ENCODE measurements around the gene SYNE1. TPM values are rescaled to one million over a fixed set of nuclear protein-coding genes. Genes with fewer than 3 reads are reported as not detected.
A peak's percentile ranks its signal among the peaks of the same experiment; 100 is the strongest.

The SYNE1 gene
- total and polyA plus RNA-seq, 8 donors = 12.8 to 279 (median 108) TPM

DNA sequence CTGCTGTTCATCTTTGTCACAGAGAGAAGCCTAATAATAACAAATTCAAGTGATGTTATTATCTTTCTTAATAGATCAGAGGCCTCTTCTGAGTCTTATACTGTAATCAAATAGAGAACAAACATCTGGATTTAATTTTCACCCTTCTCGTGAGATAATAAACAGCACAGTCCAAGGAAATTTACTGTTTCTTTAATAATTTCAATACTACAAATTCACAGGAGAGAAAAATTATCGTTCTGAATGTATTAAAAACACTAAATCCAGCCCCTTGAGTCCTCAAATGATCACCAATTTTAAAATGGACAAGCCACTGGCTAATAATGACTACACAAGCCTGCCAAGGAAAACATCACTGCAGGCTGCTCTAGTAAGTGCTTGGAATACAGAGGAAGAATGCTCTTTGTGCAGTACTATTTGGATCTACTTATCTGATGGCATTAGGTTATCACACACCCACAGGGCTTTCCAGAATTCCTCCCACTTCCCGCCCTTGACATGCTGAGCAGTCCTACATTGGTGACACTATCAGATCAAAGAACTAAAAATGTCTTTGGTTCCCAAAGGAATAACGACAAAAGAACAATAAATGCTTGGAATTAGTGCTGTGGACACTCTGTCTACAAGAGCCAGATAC is 38.1 kb downstream of the SYNE1 start:
- H3K4me1 ChIP-seq = peaks cover 9 to 26% (median 12%) of the 10 kb centered on the region in 4 donors
- peak overlapping the region in 4 of 5 donors; percentile 16 to 66 (median 45) for H3K27ac ChIP-seq
- intact Hi-C loops (cut with DNase I; ENCODE audit: low total_unique reads) = no loop called here
- peak in 1 of 2 donors; percentile 46 for DNase-seq
- WGBS, 5 donors = 18 to 34% (median 23%) methylated on average over 4 of the region's 4 CpGs
- no peaks in the 10 kb centered on the region for H3K9me3 ChIP-seq
- TF ChIP-seq, protein P1, sequence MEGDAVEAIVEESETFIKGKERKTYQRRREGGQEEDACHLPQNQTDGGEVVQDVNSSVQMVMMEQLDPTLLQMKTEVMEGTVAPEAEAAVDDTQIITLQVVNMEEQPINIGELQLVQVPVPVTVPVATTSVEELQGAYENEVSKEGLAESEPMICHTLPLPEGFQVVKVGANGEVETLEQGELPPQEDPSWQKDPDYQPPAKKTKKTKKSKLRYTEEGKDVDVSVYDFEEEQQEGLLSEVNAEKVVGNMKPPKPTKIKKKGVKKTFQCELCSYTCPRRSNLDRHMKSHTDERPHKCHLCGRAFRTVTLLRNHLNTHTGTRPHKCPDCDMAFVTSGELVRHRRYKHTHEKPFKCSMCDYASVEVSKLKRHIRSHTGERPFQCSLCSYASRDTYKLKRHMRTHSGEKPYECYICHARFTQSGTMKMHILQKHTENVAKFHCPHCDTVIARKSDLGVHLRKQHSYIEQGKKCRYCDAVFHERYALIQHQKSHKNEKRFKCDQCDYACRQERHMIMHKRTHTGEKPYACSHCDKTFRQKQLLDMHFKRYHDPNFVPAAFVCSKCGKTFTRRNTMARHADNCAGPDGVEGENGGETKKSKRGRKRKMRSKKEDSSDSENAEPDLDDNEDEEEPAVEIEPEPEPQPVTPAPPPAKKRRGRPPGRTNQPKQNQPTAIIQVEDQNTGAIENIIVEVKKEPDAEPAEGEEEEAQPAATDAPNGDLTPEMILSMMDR (IDR thresholded peaks at IDR 0.05) = no peak
- TF ChIP-seq EP300 (IDR thresholded peaks at IDR 0.05) (no peak), POLR2A (IDR thresholded peaks at IDR 0.05) (no peak), POLR2AphosphoS5 (IDR thresholded peaks at IDR 0.05) (peak in 1 of 3 donors; percentile 60)
- H3K4me3 ChIP-seq = no peak overlapping the region
- H3K36me3 ChIP-seq = no peaks in the 10 kb centered on the region
- H3K27me3 ChIP-seq = no peaks in the 10 kb centered on the region

DNA sequence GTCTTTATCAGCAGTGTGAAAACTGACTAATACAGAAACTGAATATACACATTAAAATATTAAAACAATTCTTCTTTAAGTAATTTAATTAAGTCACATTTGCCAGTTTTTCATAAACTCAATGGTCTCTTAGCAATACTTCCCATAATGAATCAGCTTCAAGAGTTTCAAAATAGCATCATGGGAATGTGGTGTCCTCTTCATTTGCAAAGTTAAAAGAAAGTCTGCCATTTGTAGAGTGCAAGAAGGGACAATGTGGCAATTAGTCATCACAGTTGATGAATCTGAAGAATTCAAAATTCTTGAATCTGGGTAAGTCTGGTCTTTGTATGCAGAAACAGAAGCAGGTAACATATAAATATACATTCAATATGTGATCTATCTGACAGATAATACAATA is 38.7 kb downstream of the SYNE1 start:
- no peaks in the 10 kb centered on the region for H3K36me3 ChIP-seq
- H3K27me3 ChIP-seq = no peaks in the 10 kb centered on the region
- peaks cover 9 to 30% (median 14%) of the 10 kb centered on the region in 4 donors for H3K4me1 ChIP-seq
- TF ChIP-seq, protein P1 (IDR thresholded peaks at IDR 0.05) = no peak
- TF ChIP-seq EP300 (IDR thresholded peaks at IDR 0.05) (no peak), POLR2AphosphoS5 (IDR thresholded peaks at IDR 0.05) (no peak), POLR2A (IDR thresholded peaks at IDR 0.05) (no peak)
- DNase-seq = no peak
- no peaks in the 10 kb centered on the region for H3K9me3 ChIP-seq
- no peak overlapping the region for H3K4me3 ChIP-seq
- intact Hi-C loops (cut with DNase I; ENCODE audit: low total_unique reads) = no loop called here
- H3K27ac ChIP-seq = peak overlapping the region in 4 of 5 donors; percentile 16 to 66 (median 50)

DNA sequence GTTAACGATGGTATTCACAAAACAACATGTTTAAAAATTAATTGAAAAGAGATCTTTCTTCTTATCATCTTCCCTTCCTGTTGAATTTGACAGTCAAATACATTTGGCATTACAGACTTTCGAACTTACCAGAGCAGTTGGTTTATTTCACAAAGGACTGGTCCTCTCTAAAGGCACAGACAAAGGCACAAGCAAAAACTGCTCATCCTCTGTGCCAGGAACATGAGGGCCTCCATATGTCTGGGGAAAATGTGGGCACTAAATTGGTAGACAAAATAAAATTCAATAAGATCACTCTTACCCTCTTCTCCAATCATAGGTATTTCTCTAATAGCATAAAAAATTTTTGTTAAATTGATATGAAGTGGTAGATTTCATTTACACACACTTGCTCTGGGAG is 40.4 kb downstream of the SYNE1 start:
- intact Hi-C loops (cut with DNase I; ENCODE audit: low total_unique reads) = no loop called here
- no peak for TF ChIP-seq EP300 (IDR thresholded peaks at IDR 0.05)
- TF ChIP-seq, protein P1 (IDR thresholded peaks at IDR 0.05) = no peak
- TF ChIP-seq POLR2A (IDR thresholded peaks at IDR 0.05) = no peak
- TF ChIP-seq POLR2AphosphoS5 (IDR thresholded peaks at IDR 0.05) = no peak
- WGBS, 5 donors = 79 to 89% (median 82%) methylated on average over 2 of the region's 2 CpGs

DNA sequence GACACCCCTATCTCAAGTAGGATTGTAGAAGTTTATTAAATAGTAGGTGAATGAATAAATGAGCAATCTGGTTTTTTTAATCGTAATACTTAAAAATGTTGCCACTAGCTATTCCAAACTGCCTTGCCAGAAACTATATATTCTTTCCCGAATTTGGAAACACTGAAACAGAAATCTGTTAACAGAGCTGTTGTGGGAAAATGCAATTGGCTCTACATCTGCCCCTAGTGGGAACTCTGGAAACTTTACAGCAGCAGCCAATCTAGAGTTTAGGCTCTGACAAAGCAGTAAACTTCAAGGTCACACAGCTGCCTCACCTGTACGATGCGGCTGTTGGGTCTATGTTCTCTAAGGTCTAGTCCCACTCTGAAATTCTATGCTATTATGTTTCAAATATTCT is 41.7 kb downstream of the SYNE1 start:
- Histone ChIP-seq H3K36me3 (no peaks in the 10 kb centered on the region), H3K27me3 (no peaks in the 10 kb centered on the region), H3K4me3 (no peak overlapping the region), H3K4me1 (peaks cover 9 to 30% (median 14%) of the 10 kb centered on the region in 4 donors), H3K27ac (peak overlapping the region in 4 of 5 donors; percentile 4 to 68 (median 46)), H3K9me3 (no peaks in the 10 kb centered on the region)
- WGBS, 5 donors = 33 to 55% (median 51%) methylated on average over 4 of the region's 4 CpGs
- DNase-seq = peak in 1 of 2 donors; percentile 38
- intact Hi-C loops (cut with DNase I; ENCODE audit: low total_unique reads) = no loop called here
- TF ChIP-seq POLR2AphosphoS5 (IDR thresholded peaks at IDR 0.05) = no peak
- no peak for TF ChIP-seq EP300 (IDR thresholded peaks at IDR 0.05)
- TF ChIP-seq, protein P1 (IDR thresholded peaks at IDR 0.05) = peak in 5 of 7 experiments; percentile 16 to 51 (median 26)
- no peak for TF ChIP-seq POLR2A (IDR thresholded peaks at IDR 0.05)

More for the DNA sequence above, 40.4 kb downstream of the SYNE1 start:
- Histone ChIP-seq H3K27me3 (no peaks in the 10 kb centered on the region), H3K27ac (no peak overlapping the region), H3K9me3 (no peaks in the 10 kb centered on the region), H3K36me3 (no peaks in the 10 kb centered on the region), H3K4me1 (peaks cover 9 to 30% (median 14%) of the 10 kb centered on the region in 4 donors), H3K4me3 (no peak overlapping the region)
- DNase-seq = no peak
